GM21717 (cell line): Measurements from ENCODE around the gene PCDHGC4.
A peak's percentile ranks its signal among the peaks of the same experiment; 100 is the strongest.

Experiments used
- ATAC-seq: cut with Tn5 transposase; IDR thresholded peaks from one replicate; pipeline ENCODE4 v1.9.1; 2021; ENCODE audit warnings: mild to moderate bottlenecking, moderate library complexity; ENCODE audit not compliant: unreplicated experiment

Gene PCDHGC4

DNA sequence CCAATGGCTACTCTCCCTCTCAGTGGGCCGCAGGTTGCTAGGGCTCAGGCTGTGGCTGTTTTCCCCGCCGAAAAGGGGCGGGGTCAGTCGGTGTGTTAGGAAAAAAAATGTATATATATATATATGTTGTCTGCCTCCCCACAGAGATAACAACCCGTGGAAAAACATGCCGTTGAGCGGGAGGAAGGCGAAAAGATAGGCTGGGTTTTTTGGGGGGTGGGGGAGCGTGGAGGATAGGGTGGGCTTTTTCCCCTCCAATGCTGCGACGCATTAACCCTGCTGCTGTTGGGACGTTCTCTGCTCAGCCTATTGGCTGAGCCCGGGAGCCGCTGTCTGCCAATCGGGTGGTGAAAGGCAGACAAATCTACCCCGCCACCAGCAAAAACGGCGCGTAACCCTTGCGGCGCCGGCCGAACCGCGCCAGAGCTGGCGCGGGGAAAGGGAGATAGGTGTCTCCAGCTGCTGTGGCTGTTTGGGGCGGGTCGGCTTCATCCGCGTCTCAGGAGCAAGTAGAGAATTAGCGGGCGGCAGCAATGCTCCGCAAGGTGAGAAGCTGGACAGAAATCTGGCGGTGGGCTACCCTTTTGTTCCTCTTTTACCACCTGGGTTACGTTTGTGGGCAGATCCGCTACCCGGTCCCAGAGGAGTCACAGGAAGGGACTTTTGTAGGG, at the start of gene PCDHGC4:
Gene PCDHGC4, plus strand, starts transcription at position 390 of the 671 bp plus-strand sequence. Its CDS starts 144 bp downstream, at position 534.
- ATAC-seq, result no peak

GRCh38 chr5:141437221-141437620, 47.6 kb upstream of the PCDHGC4 start:
- ATAC-seq, result no peak

GRCh38 chr5:141439411-141440141, 45.3 kb upstream of the PCDHGC4 start:
- ATAC-seq, result no peak

DNA sequence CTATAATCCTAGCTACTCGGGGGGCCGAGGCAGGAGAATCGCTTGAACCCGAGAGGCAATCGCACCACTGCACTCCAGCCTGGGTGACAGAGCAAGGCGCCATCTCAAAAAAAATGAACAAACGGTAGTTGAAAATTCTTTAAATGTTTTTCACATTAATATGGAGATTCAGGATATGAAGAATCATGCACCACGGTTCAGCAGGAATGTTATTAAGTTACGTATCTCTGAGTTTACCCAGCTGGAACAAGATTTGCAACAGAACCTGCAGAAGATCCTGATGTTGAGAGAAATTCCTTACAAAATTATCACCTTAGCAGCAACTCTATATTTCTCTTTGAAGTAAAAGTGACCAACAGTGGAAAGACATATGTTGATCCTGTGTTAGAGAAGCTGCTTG, 44.5 kb upstream of the PCDHGC4 start:
- ATAC-seq, result no peak

GRCh38 chr5:141441571-141442170, 43.2 kb upstream of the PCDHGC4 start:
- no peak for ATAC-seq

DNA sequence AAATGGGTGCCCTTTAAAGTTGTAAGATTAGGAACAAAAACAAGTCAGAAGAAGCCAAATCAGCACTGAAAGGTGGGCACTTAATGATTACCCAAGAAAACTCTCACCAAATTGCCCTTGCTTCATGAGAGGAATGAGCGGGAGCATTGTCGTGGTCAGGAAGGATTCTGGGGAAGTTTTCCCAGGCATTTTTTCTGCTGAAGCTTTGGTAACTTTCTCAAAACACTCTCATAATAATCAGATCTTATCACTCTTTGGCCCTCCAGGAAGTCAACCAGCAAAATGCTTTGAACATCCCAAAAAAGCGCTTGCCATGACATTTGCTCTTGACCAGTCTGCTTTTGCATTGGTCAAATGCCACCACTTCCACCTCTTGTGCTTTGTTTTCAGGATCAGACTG, 19.5 kb upstream of the PCDHGC4 start:
- no peak for ATAC-seq

DNA sequence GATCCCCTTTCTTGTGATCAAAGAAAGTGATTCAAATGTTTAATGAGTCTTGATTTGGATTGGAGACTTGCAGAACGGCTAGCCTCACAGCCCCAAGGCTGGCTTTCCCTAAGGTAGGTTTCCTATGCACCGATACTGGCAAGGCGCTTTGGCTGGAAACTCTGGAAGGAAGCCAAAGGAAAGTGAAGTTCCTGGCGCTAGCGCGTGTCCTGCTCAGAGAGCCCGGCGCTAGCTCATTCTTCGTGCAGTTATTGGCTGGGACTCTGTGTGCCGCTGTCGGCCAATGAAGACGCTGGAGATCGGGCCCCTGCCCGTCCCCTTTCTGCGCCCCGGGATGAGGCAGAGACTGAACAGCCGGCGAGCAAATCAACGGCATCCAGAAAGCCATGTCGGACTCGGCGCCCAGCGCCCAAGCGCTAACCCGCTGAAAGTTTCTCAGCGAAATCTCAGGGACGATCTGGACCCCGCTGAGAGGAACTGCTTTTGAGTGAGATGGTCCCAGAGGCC, 9.2 kb upstream of the PCDHGC4 start, which contains the start of gene PCDHGC3:
Gene PCDHGC3, plus strand, starts transcription at position 342 of the 507 bp plus-strand sequence. Its CDS starts 151 bp downstream, at position 493.
- ATAC-seq, result peak; percentile 99

DNA sequence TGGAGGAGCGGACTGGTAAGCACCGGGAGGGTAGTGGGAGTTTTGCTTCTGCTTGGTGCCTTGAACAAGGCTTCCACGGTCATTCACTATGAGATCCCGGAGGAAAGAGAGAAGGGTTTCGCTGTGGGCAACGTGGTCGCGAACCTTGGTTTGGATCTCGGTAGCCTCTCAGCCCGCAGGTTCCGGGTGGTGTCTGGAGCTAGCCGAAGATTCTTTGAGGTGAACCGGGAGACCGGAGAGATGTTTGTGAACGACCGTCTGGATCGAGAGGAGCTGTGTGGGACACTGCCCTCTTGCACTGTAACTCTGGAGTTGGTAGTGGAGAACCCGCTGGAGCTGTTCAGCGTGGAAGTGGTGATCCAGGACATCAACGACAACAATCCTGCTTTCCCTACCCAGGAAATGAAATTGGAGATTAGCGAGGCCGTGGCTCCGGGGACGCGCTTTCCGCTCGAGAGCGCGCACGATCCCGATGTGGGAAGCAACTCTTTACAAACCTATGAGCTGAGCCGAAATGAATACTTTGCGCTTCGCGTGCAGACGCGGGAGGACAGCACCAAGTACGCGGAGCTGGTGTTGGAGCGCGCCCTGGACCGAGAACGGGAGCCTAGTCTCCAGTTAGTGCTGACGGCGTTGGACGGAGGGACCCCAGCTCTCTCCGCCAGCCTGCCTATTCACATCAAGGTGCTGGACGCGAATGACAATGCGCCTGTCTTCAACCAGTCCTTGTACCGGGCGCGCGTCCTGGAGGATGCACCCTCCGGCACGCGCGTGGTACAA, 8.5 kb upstream of the PCDHGC4 start:
- peak; percentile 41 for ATAC-seq

DNA sequence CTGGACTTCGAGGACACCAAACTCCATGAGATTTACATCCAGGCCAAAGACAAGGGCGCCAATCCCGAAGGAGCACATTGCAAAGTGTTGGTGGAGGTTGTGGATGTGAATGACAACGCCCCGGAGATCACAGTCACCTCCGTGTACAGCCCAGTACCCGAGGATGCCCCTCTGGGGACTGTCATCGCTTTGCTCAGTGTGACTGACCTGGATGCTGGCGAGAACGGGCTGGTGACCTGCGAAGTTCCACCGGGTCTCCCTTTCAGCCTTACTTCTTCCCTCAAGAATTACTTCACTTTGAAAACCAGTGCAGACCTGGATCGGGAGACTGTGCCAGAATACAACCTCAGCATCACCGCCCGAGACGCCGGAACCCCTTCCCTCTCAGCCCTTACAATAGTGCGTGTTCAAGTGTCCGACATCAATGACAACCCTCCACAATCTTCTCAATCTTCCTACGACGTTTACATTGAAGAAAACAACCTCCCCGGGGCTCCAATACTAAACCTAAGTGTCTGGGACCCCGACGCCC, 7.7 kb upstream of the PCDHGC4 start:
- ATAC-seq, result no peak

GRCh38 chr5:141477815-141478214, 7.0 kb upstream of the PCDHGC4 start:
- no peak for ATAC-seq

DNA sequence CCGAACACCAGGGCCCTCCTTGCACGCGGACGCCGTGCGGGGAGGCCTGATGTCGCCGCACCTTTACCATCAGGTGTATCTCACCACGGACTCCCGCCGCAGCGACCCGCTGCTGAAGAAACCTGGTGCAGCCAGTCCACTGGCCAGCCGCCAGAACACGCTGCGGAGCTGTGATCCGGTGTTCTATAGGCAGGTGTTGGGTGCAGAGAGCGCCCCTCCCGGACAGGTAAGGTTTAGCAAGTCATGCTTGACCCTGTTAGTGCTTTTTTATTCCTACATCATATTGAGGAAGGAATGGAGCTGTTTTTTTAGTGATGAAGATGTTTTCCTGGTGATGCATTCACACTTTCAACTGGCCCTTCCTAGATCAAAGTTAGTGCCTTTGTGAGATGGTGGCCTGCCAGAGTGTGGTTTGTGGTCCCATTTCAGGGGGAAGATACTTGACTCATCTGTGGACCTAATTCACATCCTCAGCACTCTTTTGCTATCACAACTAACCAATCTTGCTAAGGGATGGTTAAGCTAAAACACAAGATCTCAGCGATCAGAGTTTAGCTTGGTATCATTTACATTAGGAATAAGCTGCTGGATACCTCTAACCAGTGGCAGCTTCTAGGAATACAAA, 6.4 kb upstream of the PCDHGC4 start:
- ATAC-seq, result no peak

- no peak for ATAC-seq
These were observed 5.1 kb upstream of the PCDHGC4 start for GRCh38 chr5:141479776-141480175.

DNA sequence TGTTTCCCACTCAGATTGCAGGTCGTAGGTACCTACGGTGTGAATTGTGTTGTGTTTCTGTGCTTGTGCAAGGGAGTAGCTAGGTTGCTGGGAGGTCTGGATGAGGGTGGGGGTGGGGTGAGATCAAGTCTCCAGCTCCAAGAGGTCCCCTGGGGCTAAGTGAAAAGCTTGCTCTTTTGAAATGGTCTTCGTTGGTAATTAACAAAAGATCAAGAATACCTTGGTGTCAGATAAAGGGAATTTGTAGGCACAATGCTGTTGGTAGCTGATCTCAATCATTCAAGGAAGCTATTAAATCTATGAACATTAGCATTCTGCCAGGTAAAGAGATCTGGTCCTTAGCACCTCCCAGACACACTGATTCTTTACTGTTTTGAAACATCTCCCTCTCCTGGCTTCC, 928 bp upstream of the PCDHGC4 start:
- no peak for ATAC-seq

DNA sequence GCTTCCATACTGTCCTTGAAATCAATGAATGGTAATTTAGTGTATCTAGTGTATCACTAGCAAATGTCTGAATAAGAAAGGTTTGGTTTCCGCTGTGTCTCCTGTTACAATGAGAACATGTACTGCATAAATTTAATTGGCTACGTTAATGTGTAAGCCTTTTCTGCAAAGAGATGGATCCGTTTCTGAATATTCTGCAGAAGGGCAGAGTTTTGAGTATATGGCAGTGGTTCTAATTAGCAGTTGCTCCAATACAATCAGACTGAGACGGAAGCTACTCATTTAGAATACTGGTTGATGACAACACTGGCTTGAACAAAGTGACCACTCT, 555 bp upstream of the PCDHGC4 start:
- no peak for ATAC-seq

DNA sequence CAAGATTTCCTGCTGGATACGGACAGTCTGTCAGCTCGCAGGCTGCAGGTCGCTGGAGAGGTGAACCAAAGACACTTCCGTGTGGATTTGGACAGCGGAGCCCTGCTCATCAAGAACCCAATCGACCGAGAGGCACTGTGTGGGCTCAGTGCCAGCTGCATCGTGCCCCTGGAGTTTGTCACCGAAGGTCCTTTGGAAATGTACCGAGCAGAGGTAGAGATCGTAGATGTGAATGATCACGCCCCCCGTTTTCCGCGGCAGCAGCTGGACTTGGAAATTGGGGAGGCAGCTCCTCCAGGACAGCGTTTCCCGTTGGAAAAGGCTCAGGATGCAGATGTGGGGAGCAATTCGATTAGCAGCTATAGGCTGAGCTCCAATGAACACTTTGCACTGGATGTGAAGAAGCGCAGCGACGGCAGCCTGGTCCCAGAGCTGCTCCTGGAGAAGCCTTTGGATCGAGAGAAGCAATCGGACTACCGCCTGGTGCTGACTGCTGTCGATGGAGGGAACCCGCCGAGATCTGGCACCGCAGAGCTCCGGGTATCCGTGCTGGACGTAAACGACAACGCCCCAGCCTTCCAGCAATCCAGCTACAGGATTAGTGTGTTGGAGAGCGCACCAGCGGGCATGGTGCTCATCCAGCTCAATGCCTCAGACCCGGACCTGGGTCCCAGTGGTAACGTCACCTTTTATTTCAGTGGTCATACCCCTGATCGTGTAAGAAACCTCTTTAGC, 658 bp downstream of the PCDHGC4 start:
- ATAC-seq, result no peak

DNA sequence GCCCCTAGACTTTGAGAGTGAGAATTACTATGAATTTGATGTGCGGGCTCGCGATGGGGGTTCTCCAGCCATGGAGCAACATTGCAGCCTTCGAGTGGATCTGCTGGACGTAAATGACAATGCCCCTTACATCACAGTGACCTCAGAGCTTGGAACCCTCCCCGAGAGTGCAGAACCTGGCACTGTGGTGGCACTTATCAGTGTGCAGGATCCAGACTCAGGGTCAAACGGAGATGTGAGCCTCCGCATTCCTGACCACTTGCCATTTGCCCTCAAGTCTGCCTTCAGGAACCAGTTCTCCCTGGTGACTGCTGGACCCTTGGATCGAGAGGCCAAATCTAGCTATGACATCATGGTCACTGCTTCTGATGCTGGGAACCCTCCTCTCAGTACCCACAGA, 1.3 kb downstream of the PCDHGC4 start:
- no peak for ATAC-seq

DNA sequence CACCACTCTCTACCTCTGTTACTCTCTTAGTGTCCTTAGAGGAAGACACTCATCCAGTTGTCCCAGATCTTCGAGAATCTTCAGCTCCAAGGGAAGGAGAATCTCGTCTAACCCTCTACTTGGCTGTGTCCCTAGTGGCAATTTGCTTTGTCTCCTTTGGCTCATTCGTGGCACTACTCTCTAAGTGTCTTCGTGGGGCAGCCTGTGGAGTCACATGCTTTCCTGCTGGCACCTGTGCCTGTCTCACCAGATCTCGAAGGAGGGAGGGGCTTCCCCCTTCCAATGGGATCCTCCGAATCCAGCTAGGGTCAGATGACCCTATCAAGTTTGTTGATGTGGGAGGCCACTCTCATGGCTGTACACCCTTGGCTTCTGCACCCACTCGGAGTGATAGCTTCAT, 2.3 kb downstream of the PCDHGC4 start:
- no peak for ATAC-seq

- ATAC-seq, result no peak
These were observed 4.0 kb downstream of the PCDHGC4 start, which contains the start of gene PCDHGC5 for GRCh38 chr5:141488591-141489561. PCDHGC5 (plus strand) TSS chr5:141489081; CDS start chr5:141489241, 160 bp downstream.
